Measurements from ENCODE around the gene NTRK2.

NTRK2 gene

GRCh38 chr9:84785792-84786547, 116.4 kb downstream of the NTRK2 start:
- DNase-seq, result no peak

- no peak for DNase-seq
Observed at GRCh38 chr9:84788803-84789462, 119.4 kb downstream of the NTRK2 start.

GRCh38 chr9:84789463-84789830, 119.9 kb downstream of the NTRK2 start:
- no peak for DNase-seq

DNA sequence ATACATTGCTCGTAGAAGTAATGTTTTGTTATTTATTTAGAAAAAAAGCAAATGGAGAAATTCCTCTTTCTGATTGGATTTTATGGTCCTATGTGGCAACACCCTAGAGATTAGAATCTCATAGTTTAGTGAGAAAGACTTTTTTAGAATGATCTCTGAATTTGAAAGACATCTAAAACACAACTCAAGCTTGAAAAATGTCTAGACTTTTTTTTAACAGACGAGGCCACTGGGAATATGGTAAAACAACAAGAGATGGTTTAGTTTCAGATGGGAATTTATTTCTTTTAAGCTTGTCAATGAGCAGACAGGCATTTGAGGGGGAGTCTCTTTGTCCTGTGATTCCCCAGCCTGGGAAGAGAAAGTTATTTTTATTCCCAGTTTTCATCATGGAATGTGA, 122.1 kb downstream of the NTRK2 start:
- DNase-seq, result peak; percentile 67

GRCh38 chr9:84793251-84793650, 123.7 kb downstream of the NTRK2 start:
- DNase-seq, result peak; percentile 44

GRCh38 chr9:84794981-84795637, 125.6 kb downstream of the NTRK2 start:
- no peak for DNase-seq

- DNase-seq, result peak; percentile 19
Observed at GRCh38 chr9:84796404-84796803, 126.9 kb downstream of the NTRK2 start.

DNA sequence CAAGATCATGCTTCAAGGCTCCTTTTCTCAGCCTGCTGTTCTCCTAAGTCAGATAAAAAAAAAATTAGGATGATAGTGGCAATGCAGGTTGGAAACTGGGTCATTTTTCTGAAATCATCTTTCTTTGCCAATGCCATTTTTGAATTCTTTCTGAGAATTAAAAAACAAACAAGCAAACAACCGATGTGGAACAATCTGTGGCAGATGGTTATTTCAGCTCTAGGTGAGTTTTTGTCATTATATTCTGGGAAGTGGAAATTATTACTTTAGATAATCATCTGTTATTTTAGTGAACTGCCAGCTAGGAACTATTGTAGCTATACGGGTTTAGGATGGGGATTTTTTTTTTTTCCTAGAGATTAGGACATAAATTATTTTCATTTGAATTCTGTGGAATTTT, 129.7 kb downstream of the NTRK2 start:
- DNase-seq, result no peak

DNA sequence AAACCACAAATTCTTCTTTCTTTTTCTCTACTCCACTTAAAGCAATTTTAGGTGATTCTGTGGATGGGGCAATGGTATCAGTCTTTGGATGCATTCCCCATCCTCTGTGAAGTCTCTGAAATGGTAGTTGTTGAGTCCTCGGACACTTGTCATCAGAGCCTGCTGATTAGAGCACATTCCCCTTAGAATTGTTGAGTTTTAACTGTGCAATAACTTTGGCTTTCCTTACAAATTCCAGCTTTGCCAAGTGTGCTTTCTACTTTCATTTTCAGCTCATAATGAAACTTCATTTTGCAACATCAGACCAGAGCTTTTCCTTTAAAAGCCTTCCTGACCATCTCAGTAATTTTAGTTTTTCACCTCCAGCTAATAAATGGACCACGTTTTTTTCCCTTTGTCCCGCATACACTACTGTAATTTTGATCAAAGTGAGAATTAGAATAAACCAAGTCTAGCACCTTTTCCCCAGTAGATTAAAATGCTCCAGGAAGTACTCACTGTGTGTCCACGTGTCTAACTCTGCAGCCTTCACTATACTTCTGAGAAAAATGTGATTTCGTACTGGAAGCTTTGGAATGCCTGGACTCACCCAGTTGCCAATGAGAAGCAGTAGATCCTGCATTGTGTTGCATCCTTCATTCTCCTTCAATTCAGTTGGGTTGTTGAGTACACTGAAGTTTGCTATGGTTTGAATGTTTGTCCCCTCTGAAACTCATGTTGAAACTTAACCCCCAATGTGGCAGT, 135.6 kb downstream of the NTRK2 start:
- DNase-seq, result no peak

DNA sequence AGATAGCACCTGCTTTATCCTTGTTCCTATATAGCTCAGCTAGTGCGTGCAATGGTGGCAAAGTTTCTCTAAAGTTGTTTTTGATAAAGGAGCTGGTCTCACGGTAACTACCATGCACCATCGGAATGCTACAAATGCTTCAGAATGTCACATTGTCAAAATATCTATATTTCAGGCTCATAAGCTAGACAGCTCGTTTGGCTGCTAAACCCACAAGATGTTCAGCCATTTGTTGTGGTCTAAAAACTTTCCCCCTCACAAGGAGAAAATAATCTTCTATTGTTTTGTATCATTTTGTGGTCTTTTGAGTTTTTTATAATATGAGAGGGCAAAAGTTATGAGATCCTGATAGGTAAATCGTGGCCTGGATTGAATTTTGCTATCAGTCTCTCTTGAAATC, 137.9 kb downstream of the NTRK2 start:
- DNase-seq, result no peak

DNA sequence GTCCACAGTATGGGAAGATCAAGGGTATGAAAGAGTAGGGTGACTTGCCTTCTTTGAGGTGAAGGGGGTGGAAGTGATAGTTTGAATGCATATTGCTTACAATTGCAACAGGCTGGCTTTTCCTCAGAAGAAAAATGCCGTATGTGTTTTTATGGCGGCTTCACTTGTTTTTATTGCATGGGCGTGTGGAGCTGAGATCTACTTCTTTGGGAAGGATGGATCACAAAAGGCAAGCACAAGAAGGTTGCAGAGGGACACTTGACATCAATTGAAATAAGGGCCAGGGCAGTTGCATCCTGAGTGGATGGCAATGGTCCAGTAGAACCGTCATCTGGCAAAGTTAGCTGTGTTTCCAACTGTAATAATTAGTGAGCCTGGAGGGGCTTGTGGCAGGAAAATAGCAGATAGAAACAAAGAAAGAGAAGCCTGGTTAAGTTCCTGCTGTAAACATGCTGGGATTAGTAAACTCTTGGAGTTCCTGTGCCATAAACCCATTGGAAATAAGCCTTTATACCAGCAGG, 138.4 kb downstream of the NTRK2 start:
- no peak for DNase-seq

DNA sequence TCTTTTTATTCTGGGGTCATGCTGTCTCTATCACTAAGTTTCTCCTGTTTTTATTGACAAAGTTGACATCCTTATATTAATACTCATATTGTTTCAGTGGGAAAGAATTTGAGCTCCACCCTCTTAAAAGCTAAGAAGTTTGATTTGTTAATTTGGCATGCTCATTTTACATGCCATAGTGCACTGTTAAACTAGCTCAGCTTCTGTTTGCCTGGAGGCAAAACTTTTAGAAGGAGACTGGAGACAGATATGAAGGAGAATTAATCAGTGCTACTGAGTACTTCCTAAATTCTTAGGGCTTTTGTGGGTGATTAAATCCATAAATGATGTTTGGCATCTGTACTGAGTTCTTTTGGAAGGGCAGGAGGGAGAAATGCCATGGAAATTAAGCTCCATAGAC, 138.9 kb downstream of the NTRK2 start:
- no peak for DNase-seq

DNA sequence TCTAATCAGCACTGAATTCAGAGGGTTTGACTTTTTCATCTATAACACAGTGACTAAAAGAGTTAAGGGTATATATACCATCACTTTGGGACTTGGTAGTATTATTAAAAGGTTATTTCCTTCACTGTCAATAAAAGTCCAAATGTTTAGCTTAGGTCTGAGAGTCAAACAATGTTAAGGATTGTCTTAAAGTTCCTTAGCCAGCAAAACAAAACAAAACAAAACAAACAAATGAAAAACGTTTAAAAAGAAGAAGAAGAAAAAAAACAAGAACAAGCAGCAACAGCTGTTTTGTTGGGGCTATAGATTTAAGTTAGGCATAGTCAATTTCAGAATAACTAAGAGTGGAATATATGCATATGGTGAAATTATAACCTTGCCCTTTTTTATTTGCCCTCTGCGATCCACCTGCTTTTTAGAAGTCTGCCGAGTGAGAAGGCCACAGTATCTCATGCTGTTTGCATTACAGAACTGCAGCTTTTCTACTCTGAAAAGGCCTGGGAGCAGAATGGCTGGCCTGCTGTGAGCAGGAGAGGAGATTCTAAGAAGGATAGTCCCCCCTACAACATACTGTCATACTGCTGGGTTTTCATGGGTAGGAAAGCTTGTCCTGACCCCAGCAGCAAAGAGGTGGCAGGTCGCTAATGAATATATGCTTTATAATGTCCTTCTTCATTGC, 141.7 kb downstream of the NTRK2 start:
- DNase-seq, result no peak

- no peak for DNase-seq
Observed at GRCh38 chr9:84811751-84812074, 142.2 kb downstream of the NTRK2 start.

GRCh38 chr9:84812355-84812754, 142.8 kb downstream of the NTRK2 start:
- DNase-seq, result no peak

DNA sequence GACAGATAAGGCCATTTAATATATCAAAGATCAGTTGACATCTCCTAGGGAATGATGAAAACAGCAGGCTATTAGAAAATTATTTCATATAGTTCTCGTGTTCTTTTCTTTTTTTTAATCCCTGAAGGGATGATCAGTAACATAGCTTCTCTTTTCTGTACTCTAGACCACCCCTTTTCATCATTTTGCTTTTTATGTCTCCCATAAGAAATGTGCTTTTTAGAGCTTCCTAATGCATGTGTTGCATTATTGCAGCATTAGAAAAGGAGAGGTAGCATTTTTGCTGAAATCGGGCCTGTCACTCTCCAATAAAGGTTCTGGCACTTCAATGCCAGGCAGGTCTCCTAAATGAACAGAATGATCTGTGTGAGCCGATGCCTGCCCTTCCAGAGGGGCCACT, 143.3 kb downstream of the NTRK2 start:
- DNase-seq, result no peak

DNA sequence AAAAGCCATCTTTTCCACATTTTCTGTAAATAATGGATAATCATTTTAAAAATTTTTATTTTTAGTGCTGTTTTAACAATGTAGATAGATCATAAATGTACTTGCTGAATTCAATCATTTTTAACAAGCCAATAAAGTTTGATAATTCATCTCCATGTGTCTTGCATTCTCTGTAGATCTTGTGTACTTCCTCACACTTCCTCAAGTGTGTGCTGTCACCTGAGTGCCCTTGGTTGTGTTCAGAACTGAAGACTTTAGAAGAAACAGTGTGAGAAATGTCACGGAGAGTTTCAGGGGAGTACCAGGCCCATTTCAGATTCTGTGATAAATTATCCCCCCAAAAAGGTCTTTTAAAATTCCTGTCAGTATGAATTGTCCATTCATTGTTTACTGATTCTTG, 146.0 kb downstream of the NTRK2 start:
- no peak for DNase-seq

GRCh38 chr9:84817038-84817437, 147.5 kb downstream of the NTRK2 start:
- DNase-seq, result no peak

- no peak for DNase-seq
Observed at GRCh38 chr9:84818791-84819190, 149.3 kb downstream of the NTRK2 start.

GRCh38 chr9:84819491-84819991, 150.0 kb downstream of the NTRK2 start:
- DNase-seq, result no peak

DNA sequence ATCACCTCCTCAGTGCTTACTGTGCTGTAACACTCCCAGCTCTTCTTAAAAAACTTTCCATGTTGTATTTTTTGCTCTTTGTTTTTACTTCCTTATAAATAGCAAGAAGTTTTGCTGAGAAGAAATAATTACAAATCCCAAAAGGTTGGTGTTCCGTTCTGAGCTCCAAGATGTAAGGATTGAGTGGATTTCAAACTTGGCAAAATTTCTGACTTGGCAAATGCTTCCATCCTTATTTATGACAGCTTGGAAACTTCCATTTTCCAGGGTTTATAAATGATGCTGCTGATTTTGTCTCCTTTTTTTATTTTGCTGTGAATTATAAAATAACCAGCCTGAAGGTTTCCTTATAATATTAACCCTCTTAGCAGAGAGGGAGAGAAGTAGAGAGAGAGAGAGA, 151.9 kb downstream of the NTRK2 start:
- DNase-seq, result no peak

- DNase-seq, result no peak
Observed at GRCh38 chr9:84822589-84823233, 153.2 kb downstream of the NTRK2 start.

Data from fibroblast of upper back skin (primary cell).